GM12875 (cell line): ENCODE data around the gene VBP1.

ENCODE experiments used
- H3K4me3 ChIP-seq: one replicate; pipeline ENCODE4 v1.5.1; 2011; ENCODE audit warnings: low read depth, low read length, control low read depth
- TF ChIP-seq, protein P1 (sequence below): IDR thresholded peaks from 2 replicates; pipeline ENCODE4 v1.5.1; 2011; ENCODE audit warnings: low read depth, mild to moderate bottlenecking, control low read depth, inconsistent platforms, low read length, moderate library complexity, borderline replicate concordance; ENCODE audit not compliant: insufficient read depth

Gene VBP1

DNA sequence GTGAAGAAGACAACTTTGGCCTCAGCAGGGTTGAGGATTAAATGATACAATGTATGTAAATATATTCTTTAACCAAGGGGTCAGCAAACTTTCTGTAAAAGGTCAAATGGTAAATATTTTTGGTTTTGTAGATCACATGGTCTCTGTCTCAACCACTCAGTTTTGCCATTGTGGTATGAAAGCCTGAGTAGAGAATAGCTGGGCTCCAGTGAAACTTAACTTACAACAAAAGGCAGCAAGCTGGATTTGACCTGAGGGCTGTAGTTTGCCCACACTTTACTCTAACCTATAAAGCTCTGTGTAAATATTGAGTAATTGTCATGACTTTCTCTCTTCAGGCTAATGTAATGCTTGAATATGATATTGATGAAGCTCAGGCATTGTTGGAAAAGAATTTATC, 19.6 kb downstream of the VBP1 start:
- TF ChIP-seq, protein P1, sequence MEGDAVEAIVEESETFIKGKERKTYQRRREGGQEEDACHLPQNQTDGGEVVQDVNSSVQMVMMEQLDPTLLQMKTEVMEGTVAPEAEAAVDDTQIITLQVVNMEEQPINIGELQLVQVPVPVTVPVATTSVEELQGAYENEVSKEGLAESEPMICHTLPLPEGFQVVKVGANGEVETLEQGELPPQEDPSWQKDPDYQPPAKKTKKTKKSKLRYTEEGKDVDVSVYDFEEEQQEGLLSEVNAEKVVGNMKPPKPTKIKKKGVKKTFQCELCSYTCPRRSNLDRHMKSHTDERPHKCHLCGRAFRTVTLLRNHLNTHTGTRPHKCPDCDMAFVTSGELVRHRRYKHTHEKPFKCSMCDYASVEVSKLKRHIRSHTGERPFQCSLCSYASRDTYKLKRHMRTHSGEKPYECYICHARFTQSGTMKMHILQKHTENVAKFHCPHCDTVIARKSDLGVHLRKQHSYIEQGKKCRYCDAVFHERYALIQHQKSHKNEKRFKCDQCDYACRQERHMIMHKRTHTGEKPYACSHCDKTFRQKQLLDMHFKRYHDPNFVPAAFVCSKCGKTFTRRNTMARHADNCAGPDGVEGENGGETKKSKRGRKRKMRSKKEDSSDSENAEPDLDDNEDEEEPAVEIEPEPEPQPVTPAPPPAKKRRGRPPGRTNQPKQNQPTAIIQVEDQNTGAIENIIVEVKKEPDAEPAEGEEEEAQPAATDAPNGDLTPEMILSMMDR = no peak
- H3K4me3 ChIP-seq = no peak overlapping the region

GRCh38 chrX:155237719-155238118, 21.5 kb downstream of the VBP1 start:
- TF ChIP-seq, protein P1 = no peak
- no peak overlapping the region for H3K4me3 ChIP-seq

DNA sequence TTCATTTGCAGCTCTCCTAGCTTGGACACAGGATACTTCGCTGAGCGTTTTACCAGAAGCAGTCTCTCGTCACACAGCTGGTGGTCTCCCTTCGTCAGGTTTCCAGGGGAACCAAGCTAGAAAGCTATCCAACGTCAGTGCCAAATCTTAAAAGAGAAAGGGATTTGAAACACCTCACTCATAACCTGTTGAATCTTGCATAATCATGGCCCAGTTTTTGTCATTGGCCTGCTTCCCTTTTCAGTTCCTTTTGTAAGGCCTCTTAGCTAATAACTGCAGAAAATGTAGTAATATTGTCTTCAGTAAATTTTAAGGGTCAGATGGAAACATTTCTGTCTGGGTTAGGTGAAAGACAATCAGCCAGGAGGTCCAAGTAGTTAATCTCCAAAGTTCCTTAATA, 26.0 kb downstream of the VBP1 start:
- H3K4me3 ChIP-seq = no peak overlapping the region
- TF ChIP-seq, protein P1 = no peak

DNA sequence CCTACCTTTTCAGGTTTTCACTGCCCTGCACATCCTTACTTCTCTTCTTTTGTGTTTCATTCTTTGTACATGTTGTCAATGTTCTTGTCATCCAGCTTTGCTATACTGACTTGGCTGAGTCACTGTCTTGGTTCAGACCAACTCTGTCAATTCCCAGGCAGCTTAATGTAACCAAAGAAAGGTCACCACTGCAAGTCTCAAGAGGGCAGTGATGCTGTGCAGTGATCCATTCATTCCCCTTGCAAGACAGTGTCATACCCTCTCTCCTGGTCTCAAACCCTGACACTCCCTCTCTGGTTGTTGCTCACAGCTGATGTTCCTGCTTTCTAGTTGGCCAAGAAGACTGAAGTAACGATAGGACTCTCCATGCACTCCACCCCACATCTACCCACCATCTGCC, 30.5 kb downstream of the VBP1 start:
- no peak overlapping the region for H3K4me3 ChIP-seq
- TF ChIP-seq, protein P1 = no peak

DNA sequence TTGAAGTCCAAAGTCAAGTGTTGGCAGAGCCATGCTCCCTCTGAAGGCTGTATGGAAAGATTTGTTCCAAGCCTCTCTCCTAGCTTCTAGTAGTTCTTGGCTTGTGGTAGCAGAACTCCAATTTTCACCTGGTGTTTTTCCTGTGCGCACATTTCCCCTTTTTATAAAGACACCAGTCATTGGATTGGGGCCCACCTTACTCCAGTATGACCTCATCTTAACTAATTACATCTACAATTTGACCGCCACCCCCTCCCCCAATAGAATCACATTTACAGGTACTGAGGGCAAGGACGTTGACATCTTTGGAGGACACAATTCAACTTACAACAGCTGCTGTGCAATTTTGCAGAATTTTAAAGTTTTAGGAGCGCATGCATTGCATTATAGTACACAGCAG, 31.2 kb downstream of the VBP1 start:
- H3K4me3 ChIP-seq = no peak overlapping the region
- TF ChIP-seq, protein P1 = no peak

DNA sequence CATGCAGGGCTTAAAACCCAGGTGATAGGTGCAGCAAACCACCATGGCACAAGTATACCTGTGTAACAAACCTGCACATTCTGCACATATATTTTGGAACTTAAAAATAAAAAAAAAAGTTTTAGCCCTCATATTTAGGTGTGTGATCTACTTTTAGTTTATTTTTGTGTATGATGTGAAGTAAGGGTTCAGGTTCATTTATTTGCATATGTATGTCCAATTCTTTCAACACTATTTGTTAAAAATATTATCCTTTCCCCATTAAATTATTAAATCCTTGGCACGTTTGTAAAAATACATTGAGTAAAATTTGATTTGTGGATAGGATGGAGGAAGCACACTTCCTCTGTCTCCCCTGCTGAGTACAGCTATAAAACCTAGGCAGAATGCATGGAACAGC, 35.1 kb downstream of the VBP1 start:
- H3K4me3 ChIP-seq = no peak overlapping the region
- TF ChIP-seq, protein P1 = no peak

- no peak overlapping the region for H3K4me3 ChIP-seq
- TF ChIP-seq, protein P1 = no peak
These were observed 43.5 kb downstream of the VBP1 start for GRCh38 chrX:155259752-155260151.
